ENCODE data around the gene COBL. TPM values are rescaled to one million over a fixed set of nuclear protein-coding genes. Genes with fewer than 3 reads are reported as not detected.

The COBL gene
- total RNA-seq, 1 donor from 2014 or later, result 6.3 TPM

GRCh38 chr7:51312951-51313737, 3.5 kb downstream of the COBL start:
- Histone ChIP-seq H3F3A (ENCODE audit: low read depth) (peaks cover 43% of the 10 kb centered on the region), H3K27ac (no peak overlapping the region), H3K27me3 (peaks cover 33% of the 10 kb centered on the region), H4K20me1 (ENCODE audit: low read depth) (peaks cover 15% of the 10 kb centered on the region), H2AFZ (replicated peaks) (no peak overlapping the region), H3K4me1 (peaks cover 45% of the 10 kb centered on the region), H3K4me2 (peak overlapping the region; percentile 10), H3K9ac (no peak overlapping the region), H3K9me3 (ENCODE audit: low read depth) (no peaks in the 10 kb centered on the region), H3K4me3 (no peak overlapping the region), H3K79me2 (ENCODE audit: low read depth) (peaks cover 50% of the 10 kb centered on the region), H3K36me3 (no peaks in the 10 kb centered on the region)
- peaks cover 26% of the 10 kb centered on the region for H3K4me1 Mint-ChIP-seq
- peaks cover 42% of the 10 kb centered on the region for H3K27me3 Mint-ChIP-seq (ENCODE audit: insufficient read depth, low read depth)
- DNase-seq (ENCODE audit: low spot score), result no peak
- H3K27ac Mint-ChIP-seq, result no peak overlapping the region
- no peak for TF ChIP-seq EZH2phosphoT487 (IDR thresholded peaks at IDR 0.05)
- TF ChIP-seq EZH2 (IDR thresholded peaks at IDR 0.05), result no peak
- H3K36me3 Mint-ChIP-seq, result no peaks in the 10 kb centered on the region
- H3K4me3 Mint-ChIP-seq, result no peak overlapping the region
- no peaks in the 10 kb centered on the region for H3K9me3 Mint-ChIP-seq

GRCh38 chr7:51311166-51311565, 5.4 kb downstream of the COBL start:
- Mint-ChIP-seq H3K4me3 (no peak overlapping the region), H3K36me3 (no peaks in the 10 kb centered on the region), H3K4me1 (peaks cover 29% of the 10 kb centered on the region), H3K9me3 (no peaks in the 10 kb centered on the region), H3K27ac (no peak overlapping the region), H3K27me3 (ENCODE audit: insufficient read depth, low read depth) (peaks cover 30% of the 10 kb centered on the region)
- H3K27ac ChIP-seq, result no peak overlapping the region
- TF ChIP-seq CTCF (IDR thresholded peaks at IDR 0.05) (no peak), EZH2phosphoT487 (IDR thresholded peaks at IDR 0.05) (no peak), EZH2 (IDR thresholded peaks at IDR 0.05) (no peak)
- peaks cover 45% of the 10 kb centered on the region for H3K4me1 ChIP-seq
- peaks cover 68% of the 10 kb centered on the region for H3K79me2 ChIP-seq (ENCODE audit: low read depth)
- H3K27me3 ChIP-seq, result peaks cover 19% of the 10 kb centered on the region
- no peaks in the 10 kb centered on the region for H3K9me3 ChIP-seq (ENCODE audit: low read depth)
- peaks cover 15% of the 10 kb centered on the region for H4K20me1 ChIP-seq (ENCODE audit: low read depth)
- H3K4me2 ChIP-seq, result no peak overlapping the region
- H3K4me3 ChIP-seq, result no peak overlapping the region
- peaks cover 31% of the 10 kb centered on the region for H3F3A ChIP-seq (ENCODE audit: low read depth)
- H3K9ac ChIP-seq, result no peak overlapping the region
- no peaks in the 10 kb centered on the region for H3K36me3 ChIP-seq
- DNase-seq (ENCODE audit: low spot score), result peak; percentile 32
- H2AFZ ChIP-seq (replicated peaks), result no peak overlapping the region

- Histone ChIP-seq H3K27ac (no peak overlapping the region), H3F3A (ENCODE audit: low read depth) (peaks cover 31% of the 10 kb centered on the region), H2AFZ (replicated peaks) (no peak overlapping the region), H3K4me2 (no peak overlapping the region), H3K9ac (no peak overlapping the region), H3K4me3 (no peak overlapping the region), H3K27me3 (peaks cover 9% of the 10 kb centered on the region), H3K9me3 (ENCODE audit: low read depth) (no peaks in the 10 kb centered on the region), H3K36me3 (no peaks in the 10 kb centered on the region), H3K79me2 (ENCODE audit: low read depth) (peaks cover 70% of the 10 kb centered on the region), H3K4me1 (peaks cover 43% of the 10 kb centered on the region), H4K20me1 (ENCODE audit: low read depth) (peaks cover 15% of the 10 kb centered on the region)
- H3K36me3 Mint-ChIP-seq, result no peaks in the 10 kb centered on the region
- H3K9me3 Mint-ChIP-seq, result no peaks in the 10 kb centered on the region
- H3K27me3 Mint-ChIP-seq (ENCODE audit: insufficient read depth, low read depth), result peaks cover 24% of the 10 kb centered on the region
- H3K4me3 Mint-ChIP-seq, result no peak overlapping the region
- peak; percentile 30 for DNase-seq (ENCODE audit: low spot score)
- H3K27ac Mint-ChIP-seq, result peak overlapping the region; percentile 44
- no peak for TF ChIP-seq CTCF (IDR thresholded peaks at IDR 0.05)
- TF ChIP-seq EZH2phosphoT487 (IDR thresholded peaks at IDR 0.05), result no peak
- TF ChIP-seq EZH2 (IDR thresholded peaks at IDR 0.05), result no peak
- H3K4me1 Mint-ChIP-seq, result peaks cover 24% of the 10 kb centered on the region
These were observed 6.5 kb downstream of the COBL start for GRCh38 chr7:51310131-51310583.
